SK-N-SH (cell line): ENCODE results near the gene TRAF1. TPM values are rescaled to one million over a fixed set of nuclear protein-coding genes. Genes with fewer than 3 reads are reported as not detected.
"Not testable (repeated sequence)": the region's sequence is repeated elsewhere in the genome, so short reads cannot be mapped to it uniquely, and the experiment has no call there.

Source experiments
- CTCF ChIA-PET: fragments of 300-600, 350-600 bp; formaldehyde crosslinking; extraction: SDS; loops from one replicate; lab custom pipeline; 2021; lab: Yijun Ruan, JAX
- POLR2A ChIA-PET: fragments of 350-600 bp; sonication (Branson Sonifier 250); formaldehyde crosslinking; extraction: SDS; loops from one replicate; lab custom pipeline; 2020; ENCODE audit warnings: antibody characterized with exemption, inconsistent platforms; lab: Yijun Ruan, JAX
- DNase-seq: peaks from one replicate; pipeline ENCODE4 v3.0.0; 2012
- H2AFZ ChIP-seq: fragments of 200-600 bp; sonication (generic); 2 replicates; pipeline ENCODE4 v1.8.1; 2016; ENCODE audit warnings: antibody characterized with exemption, mild to moderate bottlenecking, low read depth
- H3F3A ChIP-seq: fragments of 200-600 bp; sonication (generic); replicated peaks from 2 replicates; pipeline ENCODE3; 2016; ENCODE audit warnings: antibody characterized with exemption, mild to moderate bottlenecking; ENCODE audit not compliant: insufficient read depth
- H3K27ac ChIP-seq, 2 experiments: fragments of 200-500 bp in 1 of 2; fragments of 200-600 bp in 1 of 2; sonication (Bioruptor generic) in 1 of 2; sonication (generic), shearing (Covaris generic) in 1 of 2; 2 replicates each; pipeline versions ENCODE4 v1.5.1 to v1.6.1; 2014 to 2016; ENCODE audit warnings: low read depth in 2 of 2, inconsistent platforms in 1 of 2, low read length in 1 of 2, mild to moderate bottlenecking in 1 of 2, mixed read lengths in 1 of 2
- H3K27me3 ChIP-seq: fragments of 200-600 bp; sonication (generic), shearing (Covaris generic); 2 replicates; pipeline ENCODE4 v1.6.1; 2016; ENCODE audit warnings: mixed run types; ENCODE audit not compliant: insufficient read depth
- H3K36me3 ChIP-seq, 2 experiments: fragments of 200-500 bp in 1 of 2; fragments of 200-600 bp in 1 of 2; sonication (Bioruptor generic) in 1 of 2; sonication (generic) in 1 of 2; replicated peaks in 1 of 2; 2 replicates each; pipeline versions ENCODE3 to v1.5.1; 2014 to 2016; ENCODE audit warnings: low read length in 1 of 2, mild to moderate bottlenecking in 1 of 2; ENCODE audit not compliant: insufficient read depth in 2 of 2, control insufficient read depth in 1 of 2
- H3K4me1 ChIP-seq, 2 experiments: fragments of 200-500 bp in 1 of 2; fragments of 200-600 bp in 1 of 2; sonication (Bioruptor generic) in 1 of 2; sonication (generic), shearing (Covaris generic) in 1 of 2; 2 replicates each; pipeline versions ENCODE4 v1.5.1 to v1.6.1; 2014 to 2016; ENCODE audit warnings: low read depth in 1 of 2, low read length in 1 of 2, mixed run types in 1 of 2; ENCODE audit not compliant: insufficient read depth in 2 of 2, control insufficient read depth in 1 of 2
- H3K4me2 ChIP-seq: fragments of 200-600 bp; sonication (generic), shearing (Covaris generic); 2 replicates; pipeline ENCODE4 v1.6.1; 2017; ENCODE audit warnings: mixed run types
- H3K4me3 ChIP-seq, 2 experiments: fragments of 200-500 bp in 1 of 2; fragments of 200-600 bp in 1 of 2; sonication (Bioruptor generic) in 1 of 2; sonication (generic), shearing (Covaris generic) in 1 of 2; 2 replicates each; pipeline versions ENCODE4 v1.5.1 to v1.8.1; 2014 to 2016; ENCODE audit warnings: low read depth in 2 of 2, inconsistent platforms in 1 of 2, low read length in 1 of 2, mild to moderate bottlenecking in 1 of 2, mixed read lengths in 1 of 2, moderate library complexity in 1 of 2
- H3K79me2 ChIP-seq: fragments of 200-600 bp; sonication (generic); 2 replicates; pipeline ENCODE4 v1.8.1; 2017; ENCODE audit warnings: mild to moderate bottlenecking; ENCODE audit not compliant: insufficient read depth
- H3K9ac ChIP-seq: fragments of 200-600 bp; sonication (generic); 2 replicates; pipeline ENCODE4 v1.6.1; 2017; ENCODE audit warnings: mixed run types
- H3K9me2 ChIP-seq: fragments of 200-600 bp; sonication (generic); 2 replicates; pipeline ENCODE4 v1.6.1; 2017; ENCODE audit warnings: mixed run types
- H3K9me3 ChIP-seq: fragments of 200-600 bp; sonication (generic); 2 replicates; pipeline ENCODE4 v1.6.1; 2017; ENCODE audit warnings: mixed run types, mild to moderate bottlenecking, moderate library complexity
- H4K20me1 ChIP-seq: fragments of 200-600 bp; sonication (generic); 2 replicates; pipeline ENCODE4 v1.6.1; 2017; ENCODE audit warnings: mild to moderate bottlenecking, mixed run types; ENCODE audit not compliant: insufficient read depth
- CTCF ChIP-seq: fragments of 200-600 bp; sonication (generic); IDR thresholded peaks from 2 replicates; pipeline ENCODE4 v1.6.1; 2017; ENCODE audit warnings: antibody characterized with exemption, mild to moderate bottlenecking, moderate library complexity
- ELF1 ChIP-seq: IDR thresholded peaks from 2 replicates; pipeline ENCODE4 v1.4.0; 2012
- FOXJ3 ChIP-seq: sonication (generic); formaldehyde crosslinking; IDR thresholded peaks from 2 replicates; pipeline ENCODE4 v1.5.1; 2020; ENCODE audit warnings: mild to moderate bottlenecking, missing genetic modification reagents
- IRF3 ChIP-seq: fragments of 150-350 bp; IDR thresholded peaks from 2 replicates; pipeline ENCODE4 v1.6.1; 2016; ENCODE audit warnings: mild to moderate bottlenecking, low read depth, low read length
- JUND ChIP-seq: IDR thresholded peaks from 2 replicates; pipeline ENCODE4 v1.4.0; 2012
- MEF2A ChIP-seq: IDR thresholded peaks from 2 replicates; pipeline ENCODE4 v1.4.0; 2012; ENCODE audit warnings: low read depth, borderline replicate concordance
- NRF1 ChIP-seq: IDR thresholded peaks from 2 replicates; pipeline ENCODE4 v1.6.1; 2012; ENCODE audit warnings: low read depth, mild to moderate bottlenecking, low read length
- PBX3 ChIP-seq: IDR thresholded peaks from 2 replicates; pipeline ENCODE4; 2012
- RCOR1 ChIP-seq: fragments of 150-350 bp; IDR thresholded peaks from 2 replicates; pipeline ENCODE4 v1.6.1; 2017; ENCODE audit warnings: antibody characterized with exemption, low read length
- REST ChIP-seq: IDR thresholded peaks from 2 replicates; pipeline ENCODE4 v1.6.1; 2012; ENCODE audit warnings: mild to moderate bottlenecking, low read depth, low read length, moderate library complexity
- RFX5 ChIP-seq: IDR thresholded peaks from 2 replicates; pipeline ENCODE4 v1.6.1; 2012; ENCODE audit warnings: mild to moderate bottlenecking, improper control_type of control experiment, low read length
- TAF1 ChIP-seq: IDR thresholded peaks from 2 replicates; pipeline ENCODE4 v1.6.1; 2012; ENCODE audit warnings: low read depth, mild to moderate bottlenecking, low read length, moderate library complexity, borderline replicate concordance
- ZBTB33 ChIP-seq: IDR thresholded peaks from 2 replicates; pipeline ENCODE4 v1.4.0; 2012; ENCODE audit warnings: low read depth, borderline replicate concordance
- WGBS: methylation state at CpG from one replicate; pipeline ENCODE4 v1.1.6; 2017; ENCODE audit warnings: low lambda C conversion rate; 5-methylcytosine and 5-hydroxymethylcytosine counted together
- polyA plus RNA-seq, 3 experiments: library from polyadenylated mRNA; depleted of rRNA; stranded (reverse); fragments of >200 nt; gene quantifications; 2 replicates each; pipeline ENCODE4 v1.2.3, GENCODE V29; 2012

The TRAF1 gene
- polyA plus RNA-seq, 1 of the 3 experiments (the other 2 are of a cell fraction), result 1.2 TPM

GRCh38 chr9:120974181-120974580, 47.6 kb upstream of the TRAF1 start:
- H3K9me3 ChIP-seq, result no peaks in the 10 kb centered on the region
- ChIA-PET POLR2A (no interaction called here), CTCF (no interaction called here)
- H3K9me2 ChIP-seq, result no peaks in the 10 kb centered on the region
- H2AFZ ChIP-seq, result no peak overlapping the region
- no peaks in the 10 kb centered on the region for H3K79me2 ChIP-seq
- H3K36me3 ChIP-seq, result no peaks in the 10 kb centered on the region
- no peak overlapping the region for H3K4me2 ChIP-seq
- H3K4me3 ChIP-seq, result no peak overlapping the region
- no peaks in the 10 kb centered on the region for H3K4me1 ChIP-seq
- no peak for DNase-seq
- no peaks in the 10 kb centered on the region for H4K20me1 ChIP-seq
- no peak overlapping the region for H3K9ac ChIP-seq
- no peaks in the 10 kb centered on the region for H3K27me3 ChIP-seq
- H3K27ac ChIP-seq, result no peak overlapping the region
- H3F3A ChIP-seq, result no peaks in the 10 kb centered on the region
- no peak for TF ChIP-seq ZBTB33
- TF ChIP-seq MEF2A, result no peak
- no peak for TF ChIP-seq IRF3
- no peak for TF ChIP-seq RCOR1
- TF ChIP-seq NRF1, result no peak
- TF ChIP-seq ELF1, result no peak
- no peak for TF ChIP-seq REST
- no peak for TF ChIP-seq JUND
- TF ChIP-seq TAF1, result no peak
- 94% methylated on average over 2 of the region's 2 CpGs for WGBS

GRCh38 chr9:120971938-120972337, 45.3 kb upstream of the TRAF1 start:
- Histone ChIP-seq H2AFZ (no peak overlapping the region), H3K4me2 (no peak overlapping the region), H3K79me2 (no peaks in the 10 kb centered on the region), H3K27me3 (no peaks in the 10 kb centered on the region), H3F3A (no peaks in the 10 kb centered on the region), H3K4me3 (no peak overlapping the region), H3K4me1 (no peaks in the 10 kb centered on the region), H3K9me2 (no peaks in the 10 kb centered on the region), H3K27ac (no peak overlapping the region), H3K9ac (no peak overlapping the region), H3K36me3 (no peaks in the 10 kb centered on the region), H4K20me1 (no peaks in the 10 kb centered on the region), H3K9me3 (no peaks in the 10 kb centered on the region)
- POLR2A ChIA-PET, result no interaction called here
- DNase-seq, result no peak
- CTCF ChIA-PET, result interaction anchor here (1.5 kb wide), 2 partner anchors 10 to 14 kb away, joined by 6 read pairs; no protein-coding TSS in a partner anchor
- TF ChIP-seq RFX5 (no peak), PBX3 (no peak), CTCF (no peak), FOXJ3 (CRISPR knock-in tag) (no peak)
- TF ChIP-seq, all 33 proteins: peak for 0

GRCh38 chr9:120971471-120971870, 44.9 kb upstream of the TRAF1 start:
- H3K9ac ChIP-seq, H3K9me3 ChIP-seq, H3K36me3 ChIP-seq, H3K4me2 ChIP-seq, DNase-seq, H3K27ac ChIP-seq, POLR2A ChIA-PET, H3F3A ChIP-seq, H3K79me2 ChIP-seq, H3K4me1 ChIP-seq, H4K20me1 ChIP-seq, H3K4me3 ChIP-seq, H3K9me2 ChIP-seq, H2AFZ ChIP-seq, H3K27me3 ChIP-seq: not testable (repeated sequence)
- 89% methylated on average over 9 of the region's 9 CpGs for WGBS
- CTCF ChIA-PET, result interaction anchor here (1.5 kb wide), 2 partner anchors 10 to 15 kb away, joined by 6 read pairs; no protein-coding TSS in a partner anchor
